GM18526 (cell line): ENCODE results near the gene B3GNT3.

Experiments used
- POLR2A ChIP-seq: IDR thresholded peaks from 3 replicates; pipeline ENCODE4 v1.6.1; 2011; ENCODE audit not compliant: insufficient read length; ENCODE audit errors: extremely low read depth

The B3GNT3 gene

DNA sequence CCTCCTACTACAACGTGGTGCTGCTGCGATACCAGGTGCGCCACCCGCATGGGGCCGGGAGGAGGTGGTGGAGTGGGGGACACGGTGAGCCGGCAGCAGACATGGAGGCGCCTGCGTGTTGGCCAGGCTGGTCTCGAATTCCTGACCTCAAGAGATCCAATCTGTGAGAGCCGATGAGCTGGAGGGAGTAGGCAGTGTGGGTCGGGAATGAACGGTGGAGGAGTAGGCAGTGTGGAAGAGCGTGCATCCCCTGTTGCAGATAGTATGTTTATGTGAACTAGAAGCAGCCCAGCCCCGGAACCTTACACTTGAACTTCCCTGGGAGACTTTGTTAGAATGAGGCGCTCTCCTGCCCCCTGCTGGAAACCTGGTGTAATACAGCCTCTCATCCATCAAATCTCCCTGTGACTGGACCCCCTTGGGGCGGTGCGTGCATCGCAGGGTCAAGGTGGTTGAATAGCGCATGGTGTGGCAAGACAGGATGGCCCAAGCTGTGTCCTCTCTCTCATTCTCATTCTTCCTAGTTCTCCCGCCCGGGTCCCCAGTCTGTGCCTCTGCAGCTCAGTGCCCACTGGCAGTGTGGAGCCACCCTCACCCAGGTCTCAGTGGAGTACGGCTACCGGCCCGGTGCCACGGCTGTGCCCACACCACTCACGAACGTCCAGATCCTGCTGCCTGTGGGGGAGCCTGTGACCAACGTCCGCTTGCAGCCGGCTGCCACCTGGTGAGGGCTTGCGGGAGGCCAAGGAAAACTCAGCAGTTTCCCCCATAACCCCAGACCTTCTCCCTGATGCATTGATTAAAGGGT, 10.5 kb upstream of the B3GNT3 start:
- no peak for TF ChIP-seq POLR2A

DNA sequence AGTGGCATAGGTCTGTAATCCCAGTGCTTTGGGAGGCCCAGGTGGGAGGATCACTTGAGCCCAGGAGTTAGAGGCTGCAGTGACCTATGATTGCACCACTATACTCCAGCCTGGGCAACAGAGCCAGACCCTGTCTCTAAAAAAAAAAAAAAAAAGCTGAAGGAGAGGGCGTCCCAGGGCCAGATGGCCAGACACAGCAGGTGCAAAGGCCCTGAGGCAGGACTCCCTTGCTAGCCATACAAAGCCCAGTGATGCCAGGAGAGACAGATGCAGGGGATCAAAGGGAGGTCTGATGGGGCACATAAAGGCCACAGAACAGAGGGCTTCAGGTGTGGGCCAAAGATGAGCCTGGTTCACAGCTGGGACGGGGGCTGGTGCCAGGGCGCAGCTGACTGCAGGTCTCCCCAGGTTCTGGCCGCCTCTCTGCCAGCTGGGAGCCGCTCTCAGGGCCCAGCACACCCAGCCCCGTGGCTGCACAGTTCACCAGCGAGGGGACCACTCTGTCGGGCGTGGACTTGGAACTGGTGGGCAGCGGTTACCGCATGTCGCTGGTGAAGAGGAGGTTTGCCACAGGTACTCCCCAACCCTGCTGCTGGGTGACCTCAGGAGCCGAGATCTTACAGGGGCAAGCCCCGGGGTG, 7.5 kb upstream of the B3GNT3 start:
- TF ChIP-seq POLR2A = no peak

DNA sequence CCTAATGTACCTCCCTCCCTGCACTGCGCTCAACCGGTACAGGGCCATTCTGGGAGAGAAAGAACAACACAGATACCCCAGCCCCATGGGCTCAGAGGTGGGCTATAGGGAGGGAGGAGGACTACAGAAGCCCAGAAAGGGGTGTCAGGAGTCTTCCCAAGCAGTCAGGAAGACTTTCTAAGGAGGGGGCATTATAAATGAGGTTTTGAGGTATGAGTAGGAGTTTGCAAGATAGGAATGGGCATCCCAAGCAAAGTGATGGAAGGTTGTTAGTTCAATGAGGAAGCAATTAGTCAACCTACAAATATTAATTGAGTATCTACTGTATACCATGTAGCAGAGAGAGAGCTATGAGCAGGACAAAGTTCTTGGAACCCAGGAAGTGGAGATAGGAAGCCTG, 6.3 kb upstream of the B3GNT3 start:
- TF ChIP-seq POLR2A = no peak

DNA sequence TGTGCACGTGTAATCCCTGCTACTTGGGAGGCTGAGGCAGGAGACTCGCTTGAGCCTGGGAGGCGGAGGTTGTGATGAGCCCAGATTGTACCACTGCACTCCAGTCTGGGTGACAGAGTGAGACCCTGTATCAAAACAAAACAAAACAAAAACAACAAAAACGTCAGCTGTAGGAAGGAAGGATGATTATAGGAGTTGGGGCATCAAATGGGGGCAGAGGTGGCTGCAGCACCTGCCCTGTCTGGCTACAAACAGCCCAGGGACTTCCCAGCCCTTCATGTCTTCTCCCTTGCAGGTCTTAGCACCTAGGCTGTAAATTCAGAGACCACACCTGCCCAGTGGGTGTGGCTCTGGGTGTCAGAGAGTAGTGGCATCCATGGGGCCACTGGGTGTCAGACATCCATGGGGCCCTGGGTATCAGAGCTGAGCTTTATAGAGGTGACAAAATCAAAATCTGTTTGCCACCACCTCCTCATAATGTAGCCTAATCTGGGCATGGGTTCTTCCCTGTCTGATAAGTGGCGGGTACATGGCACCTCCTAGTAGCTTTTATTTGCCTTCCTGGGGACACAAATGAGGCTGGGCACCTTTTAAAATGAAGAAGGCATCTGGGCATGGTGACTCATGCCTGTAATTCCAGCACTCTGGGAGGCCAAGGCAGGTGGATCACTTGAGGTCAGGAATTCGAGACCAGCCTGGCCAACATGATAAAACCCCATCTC, 4.7 kb upstream of the B3GNT3 start:
- TF ChIP-seq POLR2A = no peak

DNA sequence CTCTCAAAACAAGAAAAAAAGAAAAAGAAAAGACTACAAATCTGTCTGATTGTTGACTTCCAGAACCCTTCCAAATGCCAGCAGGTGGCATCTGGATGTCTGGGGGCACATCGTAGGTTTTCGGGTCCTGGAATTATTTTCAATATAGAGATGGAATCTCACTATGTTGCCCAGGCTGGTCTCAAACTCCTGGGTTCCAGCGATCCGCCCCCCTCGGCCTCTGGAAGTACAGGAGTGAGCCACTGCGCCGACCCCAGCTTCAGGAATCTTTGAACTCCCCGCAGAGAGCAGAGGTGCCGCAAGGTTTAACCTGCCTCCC, 567 bp upstream of the B3GNT3 start:
- no peak for TF ChIP-seq POLR2A

DNA sequence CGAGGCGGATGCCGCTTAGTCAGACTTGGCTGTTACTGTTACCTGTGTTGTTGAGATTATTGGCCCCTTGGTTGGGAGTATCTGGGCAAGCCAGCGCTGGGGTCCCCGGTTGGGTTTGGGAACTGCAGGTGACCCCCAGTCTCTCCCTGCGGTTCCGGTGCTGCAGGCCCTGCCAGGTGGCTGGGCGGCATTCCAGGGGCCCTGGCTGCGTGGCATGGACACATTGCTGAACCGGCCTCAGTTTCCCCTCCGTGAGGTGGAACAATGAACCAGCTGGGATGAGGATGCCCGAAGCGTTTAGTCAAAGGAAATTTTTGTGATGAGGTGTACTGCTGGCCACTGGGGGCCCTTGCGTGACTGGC, 538 bp downstream of the B3GNT3 start:
- TF ChIP-seq POLR2A = no peak

DNA sequence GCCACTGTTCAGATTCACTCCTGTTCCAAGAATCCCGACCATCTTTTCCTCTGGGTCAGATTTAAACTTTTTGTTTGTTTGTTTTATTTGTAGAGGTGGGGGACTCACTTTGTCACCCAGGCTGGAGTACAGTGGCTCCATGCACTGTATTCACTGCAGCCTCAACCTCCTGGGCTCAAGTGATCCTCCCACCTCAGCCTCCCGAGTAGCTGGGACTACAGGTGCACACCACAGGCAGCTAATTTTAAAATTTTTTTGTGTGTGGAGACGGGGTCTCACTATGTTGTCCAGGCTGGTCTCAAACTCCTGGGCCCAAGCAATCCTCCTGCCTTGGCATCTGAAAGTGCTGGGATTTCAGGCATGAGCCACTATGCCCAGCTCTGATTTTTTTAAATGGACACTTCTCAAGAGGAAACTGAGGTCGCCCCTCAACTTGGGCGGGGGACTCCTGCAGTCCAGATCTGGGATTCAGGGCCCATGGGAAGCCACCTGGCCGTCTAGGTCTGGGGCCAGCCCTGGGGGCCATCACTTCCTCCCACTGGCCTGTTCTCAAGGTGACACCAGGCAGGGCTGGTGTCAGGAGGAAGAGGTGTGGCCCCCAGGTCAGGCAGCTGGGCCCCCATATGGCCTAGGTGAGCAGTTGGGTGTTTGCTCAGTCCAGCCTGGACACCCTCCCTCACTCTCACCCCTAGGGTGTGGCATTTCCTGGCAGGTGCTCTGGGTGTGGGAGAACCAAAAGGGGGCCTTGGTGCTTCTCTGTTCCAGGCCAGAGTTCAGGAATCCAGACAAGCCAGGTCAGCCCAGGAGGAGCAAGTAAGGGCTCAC, 1.3 kb downstream of the B3GNT3 start:
- TF ChIP-seq POLR2A = no peak

DNA sequence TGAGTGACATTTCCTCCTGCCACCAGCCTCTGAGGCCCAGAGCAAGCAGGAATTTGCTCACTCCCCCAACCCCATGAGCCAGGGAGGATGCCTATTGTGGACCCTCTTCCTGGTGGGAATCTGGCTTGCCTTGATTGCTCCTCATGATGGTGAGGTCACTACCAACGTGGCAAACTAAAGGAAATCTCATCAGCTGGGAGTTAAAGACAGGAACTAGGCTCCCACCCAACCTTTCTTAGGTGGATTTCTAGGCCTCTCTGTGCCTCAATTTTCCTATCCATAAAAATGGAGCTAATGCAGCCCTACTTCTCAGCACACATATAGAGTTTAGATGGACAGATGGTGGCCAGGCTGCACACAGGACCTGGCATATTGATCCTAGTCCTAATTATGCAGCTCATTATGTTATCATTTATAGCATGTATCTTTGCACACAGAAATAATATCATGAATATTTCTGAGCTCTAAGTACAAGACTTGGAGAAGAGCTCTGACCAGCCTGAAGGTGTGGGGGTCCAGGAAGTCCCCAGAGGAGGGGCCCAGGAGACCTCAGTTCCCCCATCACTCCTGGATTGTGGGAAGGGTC, 2.0 kb downstream of the B3GNT3 start:
- no peak for TF ChIP-seq POLR2A

DNA sequence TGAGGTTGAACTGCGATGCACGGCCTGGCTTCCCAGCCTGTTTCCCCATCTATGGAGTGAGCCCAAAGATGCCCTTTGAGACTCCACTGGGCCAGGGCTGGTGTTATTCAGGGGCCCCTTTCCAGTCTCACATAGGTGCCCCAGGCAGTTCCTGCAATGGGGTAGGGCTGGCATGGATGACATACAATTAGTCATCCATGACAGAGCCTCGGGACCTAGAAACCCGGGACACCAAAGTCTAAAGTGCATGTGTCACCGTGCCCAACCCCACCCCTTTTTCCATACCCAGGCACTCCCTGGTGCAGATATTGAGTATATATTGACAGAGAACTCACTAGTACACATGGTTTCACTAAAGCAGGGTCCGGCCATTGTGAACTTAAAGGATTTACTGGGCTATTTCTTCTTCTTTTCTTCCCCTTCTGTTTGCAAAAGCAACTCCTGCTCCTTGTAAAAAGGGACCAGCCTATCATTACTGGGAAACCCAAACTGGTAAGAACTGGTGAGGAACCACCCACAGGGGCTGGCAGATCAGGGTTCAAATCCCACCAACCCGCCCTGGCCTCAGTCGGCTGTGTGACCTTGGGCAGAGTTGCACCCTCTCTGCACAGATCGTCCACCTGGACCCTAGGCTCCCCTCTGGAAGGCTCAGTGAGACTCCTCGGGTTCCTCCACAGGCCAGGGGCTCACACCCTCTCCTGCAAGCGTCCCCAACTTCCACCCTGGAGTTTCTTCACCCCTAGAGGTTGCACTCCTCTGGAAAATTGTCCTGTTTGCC, 2.7 kb downstream of the B3GNT3 start:
- TF ChIP-seq POLR2A = no peak

DNA sequence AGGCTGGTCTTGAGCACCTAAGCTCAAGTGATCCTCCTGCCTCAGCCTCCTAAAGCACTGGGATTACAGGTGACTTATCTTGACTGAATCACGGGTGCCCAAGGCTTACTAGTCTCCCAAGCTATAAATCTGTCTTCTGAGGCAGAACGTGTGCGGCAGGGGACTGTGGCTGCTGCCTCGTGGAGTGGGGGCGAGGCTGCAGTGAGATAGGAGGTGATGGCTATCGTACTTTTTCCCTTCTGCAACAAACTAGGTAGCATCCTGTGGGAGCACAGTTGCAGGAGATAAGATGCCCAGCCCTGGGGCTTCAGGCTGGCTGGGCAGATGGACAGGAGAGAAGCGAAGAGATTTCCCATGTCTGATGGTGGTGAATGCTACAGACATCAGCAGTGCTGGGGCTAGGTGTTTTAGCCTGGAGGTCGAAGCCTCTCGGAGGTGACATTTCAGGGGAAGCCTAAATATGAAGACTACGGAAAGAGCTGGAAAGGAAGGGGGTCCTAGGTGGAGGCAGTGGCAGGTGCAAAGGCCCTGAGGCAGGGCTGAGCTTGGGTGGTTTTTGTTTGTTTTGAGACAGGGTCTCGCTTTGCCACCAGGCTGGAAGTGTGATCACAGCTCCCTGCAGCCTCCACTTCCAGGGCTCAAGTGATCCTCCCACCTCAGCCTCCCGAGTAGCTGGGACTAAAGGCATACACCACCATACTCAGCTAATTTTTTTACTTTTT, 7.4 kb downstream of the B3GNT3 start:
- no peak for TF ChIP-seq POLR2A

DNA sequence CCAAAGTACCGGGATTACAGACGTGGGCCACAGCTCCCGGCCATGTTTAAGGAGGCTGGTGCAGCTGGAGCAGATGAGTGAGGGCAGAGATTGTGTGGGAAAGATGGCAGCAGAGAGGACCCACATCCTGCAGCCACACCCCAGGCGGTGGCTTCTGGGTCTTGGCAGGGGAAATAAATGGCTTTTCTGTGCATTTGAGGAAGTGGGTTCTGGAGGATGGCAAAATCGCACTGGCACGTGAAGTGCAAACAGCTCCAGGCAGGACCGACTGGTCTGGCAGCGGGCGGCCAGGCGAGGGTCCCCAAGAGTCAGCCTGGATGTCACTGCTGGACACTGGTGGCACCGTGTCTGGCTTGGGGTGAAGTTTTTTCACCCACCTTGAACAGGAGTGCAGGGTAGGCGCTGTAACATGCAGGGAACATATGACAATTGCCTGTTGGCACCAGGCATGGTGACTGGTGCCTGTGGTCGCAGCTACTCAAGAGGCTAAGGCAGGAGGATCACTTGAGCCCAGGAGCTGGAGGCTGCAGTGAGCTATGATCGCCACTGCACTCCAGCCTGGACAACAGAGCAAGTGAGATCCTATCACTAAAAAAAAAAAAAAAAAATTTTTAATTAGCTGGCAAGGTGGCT, 8.4 kb downstream of the B3GNT3 start:
- TF ChIP-seq POLR2A = no peak

DNA sequence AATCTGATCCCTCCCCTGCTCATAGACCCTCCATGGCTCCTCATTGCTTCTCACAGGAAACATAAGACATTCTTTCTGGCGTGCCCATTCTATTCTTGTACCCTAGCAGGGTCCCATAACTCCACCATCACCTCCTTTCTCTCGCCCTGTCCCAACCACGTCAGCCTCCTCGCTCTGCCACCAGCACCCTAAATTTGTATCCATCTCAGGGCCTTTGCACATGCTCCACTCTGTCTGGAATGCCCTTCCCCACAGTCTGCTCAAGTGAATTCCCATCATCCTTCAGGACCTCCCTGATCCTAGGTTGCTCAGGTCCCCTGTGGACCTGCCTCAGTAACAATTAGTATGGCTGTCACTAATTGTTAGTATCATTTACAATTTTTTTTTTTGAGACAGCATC, 10.5 kb downstream of the B3GNT3 start:
- no peak for TF ChIP-seq POLR2A

DNA sequence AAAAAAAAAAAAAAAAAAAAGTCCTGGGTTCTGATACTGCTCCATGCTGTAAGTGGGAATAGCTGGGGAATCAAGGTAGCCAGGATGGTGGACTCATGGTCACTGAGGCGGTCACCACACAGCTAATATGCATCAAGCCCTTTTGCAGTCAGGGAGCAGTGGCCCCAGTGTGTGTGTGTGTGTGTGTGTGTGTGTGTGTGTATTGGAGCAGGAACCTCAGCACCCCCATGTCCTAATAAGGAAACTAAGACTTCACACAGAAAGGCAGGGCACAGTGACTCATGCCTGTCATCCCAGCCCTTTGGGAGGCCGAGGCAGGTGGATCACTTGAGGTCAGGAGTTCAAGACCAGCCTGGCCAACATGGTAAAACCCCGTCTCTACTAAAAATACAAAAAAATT, 12.0 kb downstream of the B3GNT3 start:
- no peak for TF ChIP-seq POLR2A

DNA sequence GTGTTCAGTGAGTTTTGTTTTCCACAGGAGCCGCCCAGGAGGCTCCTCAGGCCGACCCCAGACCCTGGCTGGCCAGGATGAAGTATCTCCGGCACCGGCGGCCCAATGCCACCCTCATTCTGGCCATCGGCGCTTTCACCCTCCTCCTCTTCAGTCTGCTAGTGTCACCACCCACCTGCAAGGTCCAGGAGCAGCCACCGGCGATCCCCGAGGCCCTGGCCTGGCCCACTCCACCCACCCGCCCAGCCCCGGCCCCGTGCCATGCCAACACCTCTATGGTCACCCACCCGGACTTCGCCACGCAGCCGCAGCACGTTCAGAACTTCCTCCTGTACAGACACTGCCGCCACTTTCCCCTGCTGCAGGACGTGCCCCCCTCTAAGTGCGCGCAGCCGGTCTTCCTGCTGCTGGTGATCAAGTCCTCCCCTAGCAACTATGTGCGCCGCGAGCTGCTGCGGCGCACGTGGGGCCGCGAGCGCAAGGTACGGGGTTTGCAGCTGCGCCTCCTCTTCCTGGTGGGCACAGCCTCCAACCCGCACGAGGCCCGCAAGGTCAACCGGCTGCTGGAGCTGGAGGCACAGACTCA, 12.9 kb downstream of the B3GNT3 start:
- TF ChIP-seq POLR2A = no peak
